Astrocyte of the hippocampus (primary cell): ENCODE measurements around the gene NME9.

ENCODE experiments used
- DNase-seq: peaks from one replicate; pipeline ENCODE4 v3.0.0; 2011; ENCODE audit warnings: low read depth, low spot score

NME9 gene

GRCh38 chr3:138334608-138335007, 5.0 kb upstream of the NME9 start:
- no peak for DNase-seq

- peak; percentile 48 for DNase-seq
These were observed 2.9 kb upstream of the NME9 start for GRCh38 chr3:138332472-138333073.

GRCh38 chr3:138331143-138331894, 1.7 kb upstream of the NME9 start:
- DNase-seq, result peak; percentile 15

- no peak for DNase-seq
These were observed 288 bp upstream of the NME9 start for GRCh38 chr3:138329984-138330293.

GRCh38 chr3:138328341-138328740, 1.3 kb downstream of the NME9 start:
- DNase-seq, result no peak

GRCh38 chr3:138327831-138328230, 1.8 kb downstream of the NME9 start:
- no peak for DNase-seq

- DNase-seq, result no peak
These were observed 2.6 kb downstream of the NME9 start for GRCh38 chr3:138326866-138327595.

GRCh38 chr3:138325990-138326389, 3.7 kb downstream of the NME9 start:
- no peak for DNase-seq

- DNase-seq, result peak; percentile 28
These were observed 5.7 kb downstream of the NME9 start for GRCh38 chr3:138323971-138324370.

GRCh38 chr3:138317687-138318086, 12.0 kb downstream of the NME9 start:
- DNase-seq, result no peak

GRCh38 chr3:138314751-138315150, 14.9 kb downstream of the NME9 start:
- DNase-seq, result peak; percentile 24

GRCh38 chr3:138310494-138310893, 19.2 kb downstream of the NME9 start:
- no peak for DNase-seq

- DNase-seq, result no peak
These were observed 20.9 kb downstream of the NME9 start for GRCh38 chr3:138308783-138309182.

GRCh38 chr3:138307899-138308298, 21.8 kb downstream of the NME9 start:
- no peak for DNase-seq

- DNase-seq, result no peak
These were observed 26.2 kb downstream of the NME9 start for GRCh38 chr3:138303474-138303873.

GRCh38 chr3:138300647-138301046, 29.0 kb downstream of the NME9 start:
- no peak for DNase-seq

- DNase-seq, result no peak
These were observed 31.8 kb downstream of the NME9 start for GRCh38 chr3:138297876-138298275.

GRCh38 chr3:138297059-138297607, 32.5 kb downstream of the NME9 start:
- DNase-seq, result no peak

- no peak for DNase-seq
These were observed 33.0 kb downstream of the NME9 start for GRCh38 chr3:138296639-138297038.

- no peak for DNase-seq
These were observed 40.0 kb downstream of the NME9 start for GRCh38 chr3:138289701-138290100.

GRCh38 chr3:138289260-138289659, 40.4 kb downstream of the NME9 start:
- no peak for DNase-seq

GRCh38 chr3:138284957-138285477, 44.6 kb downstream of the NME9 start:
- no peak for DNase-seq
